Measurements from ENCODE around the gene C8G.
A peak's percentile ranks its signal among the peaks of the same experiment; 100 is the strongest.

The C8G gene

GRCh38 chr9:136950656-136951276, 5.7 kb downstream of the C8G start:
- no peak for DNase-seq (ENCODE audit: low spot score)
- no peaks in the 10 kb centered on the region for H3K27me3 Mint-ChIP-seq (ENCODE audit: low read depth)
- no peaks in the 10 kb centered on the region for H3K36me3 Mint-ChIP-seq (ENCODE audit: low read depth)
- H3K9me3 Mint-ChIP-seq = no peaks in the 10 kb centered on the region
- peak overlapping the region; percentile 84 for H3K4me3 Mint-ChIP-seq
- no peaks in the 10 kb centered on the region for H3K4me1 Mint-ChIP-seq (ENCODE audit: low read depth)
- H3K27ac Mint-ChIP-seq = no peak overlapping the region

GRCh38 chr9:136951541-136952320, 6.7 kb downstream of the C8G start, which contains the start of gene LCN12:
TSS of gene LCN12 (plus strand) at chr9:136952273. CDS start at chr9:136952328, 55 bp downstream.
- Mint-ChIP-seq H3K4me1 (ENCODE audit: low read depth) (no peaks in the 10 kb centered on the region), H3K4me3 (no peak within 1 kb of the TSS), H3K9me3 (peaks cover 7% of the 10 kb centered on the region), H3K36me3 (ENCODE audit: low read depth) (no peaks in the 10 kb centered on the region), H3K27me3 (ENCODE audit: low read depth) (no peaks in the 10 kb centered on the region), H3K27ac (no peak within 1 kb of the TSS)
- no peak for DNase-seq (ENCODE audit: low spot score)

- H3K27me3 Mint-ChIP-seq (ENCODE audit: low read depth) = no peaks in the 10 kb centered on the region
- H3K27ac Mint-ChIP-seq = no peak overlapping the region
- DNase-seq (ENCODE audit: low spot score) = no peak
- peaks cover 9% of the 10 kb centered on the region for H3K9me3 Mint-ChIP-seq
- H3K4me1 Mint-ChIP-seq (ENCODE audit: low read depth) = no peaks in the 10 kb centered on the region
- no peak overlapping the region for H3K4me3 Mint-ChIP-seq
- H3K36me3 Mint-ChIP-seq (ENCODE audit: low read depth) = no peaks in the 10 kb centered on the region
These were observed 7.3 kb downstream of the C8G start for GRCh38 chr9:136952321-136952850.

GRCh38 chr9:136952876-136953770, 8.1 kb downstream of the C8G start:
- Mint-ChIP-seq H3K9me3 (peaks cover 9% of the 10 kb centered on the region), H3K36me3 (ENCODE audit: low read depth) (no peaks in the 10 kb centered on the region), H3K4me3 (no peak overlapping the region), H3K27me3 (ENCODE audit: low read depth) (no peaks in the 10 kb centered on the region), H3K27ac (no peak overlapping the region), H3K4me1 (ENCODE audit: low read depth) (no peaks in the 10 kb centered on the region)
- no peak for DNase-seq (ENCODE audit: low spot score)

GRCh38 chr9:136953771-136954269, 8.8 kb downstream of the C8G start:
- Mint-ChIP-seq H3K4me1 (ENCODE audit: low read depth) (no peaks in the 10 kb centered on the region), H3K27me3 (ENCODE audit: low read depth) (no peaks in the 10 kb centered on the region), H3K36me3 (ENCODE audit: low read depth) (no peaks in the 10 kb centered on the region), H3K9me3 (peaks cover 9% of the 10 kb centered on the region), H3K4me3 (no peak overlapping the region), H3K27ac (no peak overlapping the region)
- no peak for DNase-seq (ENCODE audit: low spot score)

- no peaks in the 10 kb centered on the region for H3K4me1 Mint-ChIP-seq (ENCODE audit: low read depth)
- H3K27ac Mint-ChIP-seq = no peak overlapping the region
- H3K4me3 Mint-ChIP-seq = no peak overlapping the region
- DNase-seq (ENCODE audit: low spot score) = no peak
- no peaks in the 10 kb centered on the region for H3K36me3 Mint-ChIP-seq (ENCODE audit: low read depth)
- H3K9me3 Mint-ChIP-seq = peaks cover 9% of the 10 kb centered on the region
- no peaks in the 10 kb centered on the region for H3K27me3 Mint-ChIP-seq (ENCODE audit: low read depth)
These were observed 9.4 kb downstream of the C8G start for GRCh38 chr9:136954270-136955083.

GRCh38 chr9:136955202-136955942, 10.3 kb downstream of the C8G start:
- Mint-ChIP-seq H3K27ac (no peak overlapping the region), H3K4me3 (no peak overlapping the region), H3K27me3 (ENCODE audit: low read depth) (no peaks in the 10 kb centered on the region), H3K36me3 (ENCODE audit: low read depth) (no peaks in the 10 kb centered on the region), H3K9me3 (peaks cover 9% of the 10 kb centered on the region), H3K4me1 (ENCODE audit: low read depth) (peaks cover 2% of the 10 kb centered on the region)
- no peak for DNase-seq (ENCODE audit: low spot score)

GRCh38 chr9:136955943-136956335, 10.9 kb downstream of the C8G start:
- Mint-ChIP-seq H3K9me3 (peaks cover 9% of the 10 kb centered on the region), H3K4me1 (ENCODE audit: low read depth) (peaks cover 2% of the 10 kb centered on the region), H3K27ac (no peak overlapping the region), H3K27me3 (ENCODE audit: low read depth) (no peaks in the 10 kb centered on the region), H3K4me3 (no peak overlapping the region), H3K36me3 (ENCODE audit: low read depth) (no peaks in the 10 kb centered on the region)
- no peak for DNase-seq (ENCODE audit: low spot score)

- Mint-ChIP-seq H3K4me1 (ENCODE audit: low read depth) (peaks cover 2% of the 10 kb centered on the region), H3K4me3 (no peak overlapping the region), H3K27ac (no peak overlapping the region), H3K36me3 (ENCODE audit: low read depth) (no peaks in the 10 kb centered on the region), H3K27me3 (ENCODE audit: low read depth) (no peaks in the 10 kb centered on the region), H3K9me3 (peaks cover 9% of the 10 kb centered on the region)
- DNase-seq (ENCODE audit: low spot score) = no peak
These were observed 11.6 kb downstream of the C8G start for GRCh38 chr9:136956604-136957003.

- Mint-ChIP-seq H3K27me3 (ENCODE audit: low read depth) (no peaks in the 10 kb centered on the region), H3K4me3 (no peak overlapping the region), H3K9me3 (peaks cover 9% of the 10 kb centered on the region), H3K36me3 (ENCODE audit: low read depth) (no peaks in the 10 kb centered on the region), H3K4me1 (ENCODE audit: low read depth) (peaks cover 5% of the 10 kb centered on the region), H3K27ac (no peak overlapping the region)
- DNase-seq (ENCODE audit: low spot score) = no peak
These were observed 12.4 kb downstream of the C8G start for GRCh38 chr9:136957461-136957860.

- DNase-seq (ENCODE audit: low spot score) = no peak
- Mint-ChIP-seq H3K27ac (no peak overlapping the region), H3K27me3 (ENCODE audit: low read depth) (no peaks in the 10 kb centered on the region), H3K9me3 (peaks cover 9% of the 10 kb centered on the region), H3K4me3 (no peak overlapping the region), H3K36me3 (ENCODE audit: low read depth) (no peaks in the 10 kb centered on the region), H3K4me1 (ENCODE audit: low read depth) (peaks cover 7% of the 10 kb centered on the region)
These were observed 12.9 kb downstream of the C8G start for GRCh38 chr9:136957901-136958300.

GRCh38 chr9:136958473-136958872, 13.4 kb downstream of the C8G start:
- Mint-ChIP-seq H3K4me1 (ENCODE audit: low read depth) (peaks cover 8% of the 10 kb centered on the region), H3K36me3 (ENCODE audit: low read depth) (no peaks in the 10 kb centered on the region), H3K27me3 (ENCODE audit: low read depth) (no peaks in the 10 kb centered on the region), H3K4me3 (no peak overlapping the region), H3K27ac (no peak overlapping the region), H3K9me3 (peaks cover 9% of the 10 kb centered on the region)
- DNase-seq (ENCODE audit: low spot score) = no peak

Data from T-helper 2 cell treated with Interferon-gamma antibody and Interleukin-4, amounts not matched to agents 5 μg/mL and 100 μg/mL, for 36 hours (primary cell).